ENCODE measurements around the gene ABCC1. TPM values are rescaled to one million over a fixed set of nuclear protein-coding genes. Genes with fewer than 3 reads are reported as not detected.
"Not testable (repeated sequence)": the region's sequence is repeated elsewhere in the genome, so short reads cannot be mapped to it uniquely, and the experiment has no call there.

The ABCC1 gene
- polyA plus RNA-seq, 3 donors, result 23.9 to 32.2 (median 31.8) TPM

- no peak for DNase-seq
These were observed 127.0 kb downstream of the ABCC1 start for GRCh38 chr16:16076423-16076813.

GRCh38 chr16:16080465-16081065 is 131.1 kb downstream of the ABCC1 start:
- DNase-seq, result no peak

- no peak for DNase-seq
These were observed 131.7 kb downstream of the ABCC1 start for GRCh38 chr16:16081141-16081540.

- no peak for DNase-seq
These were observed 132.8 kb downstream of the ABCC1 start for GRCh38 chr16:16082255-16082654.

- no peak for DNase-seq
These were observed 134.2 kb downstream of the ABCC1 start for GRCh38 chr16:16083421-16084156.

GRCh38 chr16:16084874-16085273 is 135.5 kb downstream of the ABCC1 start:
- DNase-seq, result no peak

- no peak for DNase-seq
These were observed 137.4 kb downstream of the ABCC1 start for GRCh38 chr16:16086653-16087446.

GRCh38 chr16:16090238-16090637 is 140.8 kb downstream of the ABCC1 start:
- DNase-seq, result no peak

GRCh38 chr16:16092925-16093627 is 143.7 kb downstream of the ABCC1 start:
- DNase-seq, result no peak

- DNase-seq, result no peak
These were observed 144.4 kb downstream of the ABCC1 start for GRCh38 chr16:16093628-16094332.

GRCh38 chr16:16095646-16096045 is 146.2 kb downstream of the ABCC1 start:
- DNase-seq, result no peak

GRCh38 chr16:16096121-16096857 is 146.9 kb downstream of the ABCC1 start:
- no peak for DNase-seq

GRCh38 chr16:16096858-16097213 is 147.4 kb downstream of the ABCC1 start:
- DNase-seq, result no peak

- no peak for DNase-seq
These were observed 149.9 kb downstream of the ABCC1 start for GRCh38 chr16:16099320-16099719.

- DNase-seq, result no peak
These were observed 151.2 kb downstream of the ABCC1 start for GRCh38 chr16:16100631-16101030.

- DNase-seq, result no peak
These were observed 152.2 kb downstream of the ABCC1 start for GRCh38 chr16:16101585-16101984.

- DNase-seq, result no peak
These were observed 153.3 kb downstream of the ABCC1 start for GRCh38 chr16:16102738-16103137.

- not testable (repeated sequence) for DNase-seq
These were observed 154.9 kb downstream of the ABCC1 start for GRCh38 chr16:16104132-16104803.

- not testable (repeated sequence) for DNase-seq
These were observed 155.4 kb downstream of the ABCC1 start for GRCh38 chr16:16104804-16105141.

- DNase-seq, result no peak
These were observed 156.2 kb downstream of the ABCC1 start for GRCh38 chr16:16105646-16106045.

Data from renal pelvis (tissue), 4 donors.